GM13977 (cell line): ENCODE measurements around the gene ASB2.

Experiments used
- DNase-seq: peaks from one replicate; pipeline ENCODE4 v3.0.0; 2012; ENCODE audit warnings: low spot score
- CTCF ChIP-seq: IDR thresholded peaks from 2 replicates; pipeline ENCODE4 v1.5.1; 2012; ENCODE audit warnings: mild to moderate bottlenecking, control low read depth; ENCODE audit not compliant: insufficient read depth; ENCODE audit errors: extremely low read depth, missing control alignments
- in situ Hi-C: fragments of 300-500 bp; cut with MboI; formaldehyde crosslinking; loops from one replicate; pipeline ENCODE4 v1.12.0; 2022; ENCODE audit warnings: low sequenced_read_pairs, low pct_unique_long_range_greater_than_20kb, mixed read lengths, inconsistent platforms; ENCODE audit not compliant: unreplicated experiment

Gene ASB2

DNA sequence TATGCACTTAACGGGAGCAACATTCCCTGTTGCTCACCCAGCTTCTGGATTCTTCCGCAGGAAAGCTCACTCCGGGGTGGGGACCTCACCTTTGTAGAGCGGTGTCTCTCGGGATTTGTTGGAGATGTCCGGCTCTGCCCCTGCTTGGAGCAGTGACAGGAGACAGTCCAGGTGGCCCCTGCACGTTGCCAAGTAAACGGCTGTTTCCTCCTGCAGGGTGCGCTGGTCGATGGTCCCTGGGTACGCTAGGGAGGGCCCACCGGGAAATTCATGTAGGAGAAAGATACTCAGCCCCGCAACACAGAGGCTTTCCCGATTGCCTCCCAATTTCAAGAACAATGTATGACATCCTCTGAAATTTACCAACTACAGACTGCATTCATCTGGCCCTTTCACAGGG, 23.1 kb downstream of the ASB2 start:
- DNase-seq: no peak
- in situ Hi-C loops: loop anchor here (25.0 kb wide), 1 partner anchor 1559 kb away; the partner anchor contains the start of gene SYNE3
- peak; percentile 46 for TF ChIP-seq CTCF

DNA sequence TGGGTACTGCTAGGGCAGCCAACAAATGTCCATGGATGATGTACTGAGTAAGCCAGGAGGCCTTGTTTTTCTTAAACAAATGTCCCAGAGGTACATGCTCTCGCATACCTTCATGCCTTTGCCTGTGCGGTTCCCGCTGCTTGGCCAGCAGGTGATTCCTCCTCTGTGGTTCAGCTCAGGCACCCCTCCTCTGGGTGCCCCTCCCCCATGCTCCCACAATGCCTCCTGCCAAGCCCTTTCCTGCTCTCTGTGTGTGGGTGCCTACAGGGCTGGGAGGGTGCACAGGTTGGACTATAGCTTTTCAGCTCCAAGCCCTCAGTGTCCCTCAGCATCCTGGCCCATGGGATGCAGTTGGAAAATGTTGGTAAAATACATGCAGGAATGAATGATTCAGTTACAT, 23.5 kb downstream of the ASB2 start:
- no peak for TF ChIP-seq CTCF
- in situ Hi-C loops: loop anchor here (25.0 kb wide), 1 partner anchor 1559 kb away; the partner anchor contains the start of gene SYNE3
- DNase-seq: no peak

- TF ChIP-seq CTCF: no peak
- in situ Hi-C loops: loop anchor here (25.0 kb wide), 1 partner anchor 1560 kb away; the partner anchor contains the start of gene SYNE3
- DNase-seq: no peak
Observed at GRCh38 chr14:93951635-93952540, 24.5 kb downstream of the ASB2 start.

GRCh38 chr14:93950948-93951634, 25.3 kb downstream of the ASB2 start:
- DNase-seq: no peak
- TF ChIP-seq CTCF: no peak
- in situ Hi-C loops: loop anchor here (25.0 kb wide), 1 partner anchor 1561 kb away; the partner anchor contains the start of gene SYNE3

DNA sequence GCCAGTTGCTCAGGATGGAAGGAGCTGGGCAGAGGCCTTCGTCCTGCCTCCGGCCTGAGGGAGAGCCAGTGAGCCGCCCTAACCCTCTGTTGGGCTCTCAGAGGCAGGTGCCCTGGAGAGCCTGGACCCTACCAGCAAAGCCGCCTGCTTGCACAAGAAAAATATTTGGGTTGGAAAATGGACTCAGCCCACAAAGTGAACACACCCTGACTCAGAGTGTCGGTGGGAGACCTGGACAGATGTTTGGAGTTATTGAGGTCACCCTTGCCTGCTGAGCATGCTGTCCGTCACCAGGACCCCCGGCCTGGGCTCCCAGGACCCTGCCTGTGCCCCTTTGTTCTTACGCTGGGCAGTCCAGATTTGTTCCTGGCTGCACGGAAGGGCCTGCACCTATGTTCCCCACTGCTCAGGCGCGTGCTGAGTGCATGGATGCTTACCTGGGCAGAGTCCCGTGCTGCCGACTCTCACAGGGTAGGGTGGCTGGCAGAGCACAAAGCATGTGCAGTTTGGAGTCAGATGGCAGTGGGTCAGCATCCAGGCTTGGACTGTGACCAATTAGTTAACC, 26.8 kb downstream of the ASB2 start:
- no peak for TF ChIP-seq CTCF
- DNase-seq: no peak
- in situ Hi-C loops: loop anchor here (25.0 kb wide), 1 partner anchor 1563 kb away; the partner anchor contains the start of gene SYNE3

- no peak for DNase-seq
- in situ Hi-C loops: no loop called here
Observed at GRCh38 chr14:93947282-93947681, 29.1 kb downstream of the ASB2 start.

More at GRCh38 chr14:93947282-93947681, 29.1 kb downstream of the ASB2 start:
- TF ChIP-seq CTCF: no peak
